PC-9 (cell line): ENCODE measurements around the gene IL1R1. TPM values are rescaled to one million over a fixed set of nuclear protein-coding genes. Genes with fewer than 3 reads are reported as not detected.

ENCODE experiments used
- BruUV-seq: library from RNA; stranded (reverse); fragments of 400-500 nt; replicated peaks from 2 replicates; lab custom pipeline; 2021; lab: Mats Ljungman, UMichigan
- CTCF ChIA-PET: fragments of 300-600 bp; sonication (Branson Sonifier 250); formaldehyde crosslinking; loops from one replicate; lab custom pipeline; 2022; ENCODE audit warnings: antibody characterized with exemption; lab: Charles Lee
- POLR2A ChIA-PET: fragments of 300-600 bp; sonication (Branson Sonifier 250); formaldehyde crosslinking; loops from one replicate; lab custom pipeline; 2022; ENCODE audit warnings: antibody characterized with exemption; ENCODE audit not compliant: unreplicated experiment; lab: Charles Lee
- DNase-seq, 2 experiments: peaks; one replicate each; pipeline versions ENCODE4 v3.0.0 to v3.0.0-alpha.2; 2015 to 2022; ENCODE audit warnings: mixed read lengths in 1 of 2
- H2AFZ ChIP-seq: fragments of 200-600 bp; sonication (generic); 2 replicates; pipeline ENCODE4 v1.8.1; 2017; ENCODE audit warnings: antibody characterized with exemption
- H3F3A ChIP-seq: fragments of 200-600 bp; sonication (generic); 2 replicates; pipeline ENCODE4 v1.8.1; 2017; ENCODE audit warnings: antibody characterized with exemption, mild to moderate bottlenecking, low read depth; ENCODE audit not compliant: insufficient read depth
- H3K27ac ChIP-seq: fragments of 200-600 bp; sonication (generic); 2 replicates; pipeline ENCODE4 v1.6.1; 2016; ENCODE audit warnings: mixed run types
- H3K27me3 ChIP-seq: fragments of 200-600 bp; sonication (generic); 2 replicates; pipeline ENCODE4 v1.6.1; 2016; ENCODE audit warnings: low read depth, mixed run types; ENCODE audit not compliant: insufficient read depth
- H3K36me3 ChIP-seq: fragments of 200-600 bp; sonication (generic); 2 replicates; pipeline ENCODE4 v1.6.1; 2016; ENCODE audit warnings: low read depth, mixed run types
- H3K4me1 ChIP-seq: fragments of 200-600 bp; sonication (generic); replicated peaks from 2 replicates; pipeline ENCODE4 v1.6.1; 2016; ENCODE audit warnings: mixed run types; ENCODE audit not compliant: insufficient read depth
- H3K4me2 ChIP-seq: fragments of 200-600 bp; sonication (generic); 2 replicates; pipeline ENCODE4 v1.6.1; 2017; ENCODE audit warnings: mixed run types
- H3K4me3 ChIP-seq: fragments of 200-600 bp; sonication (generic); 2 replicates; pipeline ENCODE4 v1.6.1; 2016; ENCODE audit warnings: mixed run types
- H3K79me2 ChIP-seq: fragments of 200-600 bp; sonication (generic); 2 replicates; pipeline ENCODE4 v1.6.1; 2017; ENCODE audit warnings: low read depth, mixed run types
- H3K9me2 ChIP-seq: fragments of 200-600 bp; sonication (generic); 2 replicates; pipeline ENCODE4 v1.8.1; 2017; ENCODE audit warnings: mild to moderate bottlenecking; ENCODE audit not compliant: insufficient read depth
- H3K9me3 ChIP-seq: fragments of 200-600 bp; sonication (generic); 2 replicates; pipeline ENCODE4 v1.8.1; 2016; ENCODE audit warnings: low read depth; ENCODE audit not compliant: insufficient read depth
- H4K20me1 ChIP-seq: fragments of 200-600 bp; sonication (generic); 2 replicates; pipeline ENCODE4 v1.8.1; 2017; ENCODE audit not compliant: insufficient read depth
- EZH2 ChIP-seq: fragments of 200-600 bp; sonication (generic); IDR thresholded peaks from 2 replicates; pipeline ENCODE4 v1.8.0; 2017; ENCODE audit warnings: antibody characterized with exemption, low read depth
- intact Hi-C: fragments of 100-400 bp; cut with micrococcal nuclease; formaldehyde crosslinking; loops from one replicate; pipeline ENCODE4 v1.10.0; 2022; ENCODE audit not compliant: unreplicated experiment
- total RNA-seq: library from RNA; stranded (reverse); gene quantifications from 2 replicates; pipeline ENCODE4 v1.2.3, GENCODE V29; 2021
- TF ChIP-seq, protein P1 (sequence below): fragments of 200-600 bp; sonication (generic); conservative IDR thresholded peaks from 2 replicates; pipeline ENCODE4 v1.6.1; 2017; ENCODE audit warnings: mixed run types, antibody characterized with exemption, mild to moderate bottlenecking, moderate library complexity

Gene IL1R1
- total RNA-seq, 1 experiment from 2014 or later, result 6.5 TPM

DNA sequence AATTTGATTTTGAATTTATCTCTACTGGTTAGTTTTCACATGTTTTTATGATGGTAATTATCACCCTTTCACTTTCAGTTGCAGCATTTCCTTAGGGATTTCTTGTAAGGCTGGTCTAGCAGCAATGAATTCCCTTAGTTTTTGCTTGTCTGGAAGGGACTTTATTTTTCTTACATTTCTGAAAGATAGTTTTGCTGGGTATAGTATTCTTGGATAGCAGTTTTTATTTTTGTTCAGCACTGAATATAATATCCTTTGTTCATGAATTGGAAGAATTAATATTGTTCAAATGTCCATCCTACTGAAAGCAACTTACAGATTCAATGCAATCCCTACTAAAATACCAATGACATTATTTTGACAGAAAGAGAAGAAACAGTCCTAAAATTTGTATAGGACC lies 74.5 kb downstream of the IL1R1 start:
- TF ChIP-seq EZH2, result no peak
- TF ChIP-seq, protein P1, sequence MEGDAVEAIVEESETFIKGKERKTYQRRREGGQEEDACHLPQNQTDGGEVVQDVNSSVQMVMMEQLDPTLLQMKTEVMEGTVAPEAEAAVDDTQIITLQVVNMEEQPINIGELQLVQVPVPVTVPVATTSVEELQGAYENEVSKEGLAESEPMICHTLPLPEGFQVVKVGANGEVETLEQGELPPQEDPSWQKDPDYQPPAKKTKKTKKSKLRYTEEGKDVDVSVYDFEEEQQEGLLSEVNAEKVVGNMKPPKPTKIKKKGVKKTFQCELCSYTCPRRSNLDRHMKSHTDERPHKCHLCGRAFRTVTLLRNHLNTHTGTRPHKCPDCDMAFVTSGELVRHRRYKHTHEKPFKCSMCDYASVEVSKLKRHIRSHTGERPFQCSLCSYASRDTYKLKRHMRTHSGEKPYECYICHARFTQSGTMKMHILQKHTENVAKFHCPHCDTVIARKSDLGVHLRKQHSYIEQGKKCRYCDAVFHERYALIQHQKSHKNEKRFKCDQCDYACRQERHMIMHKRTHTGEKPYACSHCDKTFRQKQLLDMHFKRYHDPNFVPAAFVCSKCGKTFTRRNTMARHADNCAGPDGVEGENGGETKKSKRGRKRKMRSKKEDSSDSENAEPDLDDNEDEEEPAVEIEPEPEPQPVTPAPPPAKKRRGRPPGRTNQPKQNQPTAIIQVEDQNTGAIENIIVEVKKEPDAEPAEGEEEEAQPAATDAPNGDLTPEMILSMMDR, result no peak

DNA sequence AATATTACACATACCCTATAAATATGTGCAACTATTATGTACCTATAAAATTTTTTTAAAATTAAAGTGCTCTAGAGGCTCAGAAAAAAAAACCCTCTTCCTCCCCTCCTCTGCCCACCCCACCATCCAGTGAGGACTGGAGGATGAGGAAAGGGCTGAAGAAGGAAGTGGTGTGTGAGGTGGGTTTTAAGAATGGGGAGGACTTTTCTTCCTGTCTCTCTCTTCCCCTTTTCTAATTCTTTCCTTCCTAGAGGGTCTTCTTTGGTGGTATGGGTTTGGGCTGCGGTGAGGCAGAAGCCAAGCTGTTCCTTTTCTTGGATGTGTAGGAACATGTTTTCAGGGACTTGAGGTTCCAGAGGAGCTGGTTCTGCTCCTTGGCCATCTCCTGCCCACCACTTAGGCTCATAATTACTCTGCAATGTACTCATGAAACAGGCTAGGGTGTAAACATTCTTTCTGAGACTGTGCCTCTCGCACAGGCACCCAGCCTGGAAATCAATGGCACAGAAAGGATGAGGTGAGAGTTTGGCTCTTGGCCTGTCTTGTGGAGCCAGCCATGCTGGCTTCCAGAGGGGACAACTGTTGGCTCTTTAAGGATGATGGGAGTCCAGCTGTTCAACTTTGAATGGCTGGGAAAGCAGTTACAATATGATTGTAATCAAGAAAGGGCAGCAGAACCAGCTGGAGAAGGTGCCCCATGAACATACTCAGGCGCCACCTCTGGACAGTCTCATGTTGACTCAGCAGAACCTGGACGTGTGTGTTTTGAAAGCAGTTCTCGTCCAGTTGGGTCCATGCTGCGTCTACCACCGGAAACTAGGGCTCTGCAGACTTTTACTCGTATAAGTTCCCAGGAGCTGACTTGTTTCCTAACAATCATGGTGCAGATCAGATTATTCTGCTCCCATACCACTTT lies 82.5 kb downstream of the IL1R1 start:
- H3K4me3 ChIP-seq, result no peak overlapping the region
- intact Hi-C loops, result no loop called here
- no peak overlapping the region for H3K4me2 ChIP-seq
- H4K20me1 ChIP-seq, result no peaks in the 10 kb centered on the region
- peaks cover 28% of the 10 kb centered on the region for H3K4me1 ChIP-seq
- no peak for DNase-seq
- no TSS peak for BruUV-seq
- H3K36me3 ChIP-seq, result no peaks in the 10 kb centered on the region
- H3K9me2 ChIP-seq, result no peaks in the 10 kb centered on the region
- no peaks in the 10 kb centered on the region for H3K27me3 ChIP-seq
- POLR2A ChIA-PET, result no interaction called here
- CTCF ChIA-PET, result interaction anchor here (0.6 kb wide), 1 partner anchor 221 kb away, joined by 4 read pairs; no protein-coding TSS in a partner anchor
- no peak overlapping the region for H2AFZ ChIP-seq
- TF ChIP-seq, protein P1, result no peak
- no peak for TF ChIP-seq EZH2
- no peak overlapping the region for H3K27ac ChIP-seq
- H3K9me3 ChIP-seq, result no peaks in the 10 kb centered on the region
- H3K79me2 ChIP-seq, result no peaks in the 10 kb centered on the region
- peaks cover 16% of the 10 kb centered on the region for H3F3A ChIP-seq

More for the DNA sequence above, 74.5 kb downstream of the IL1R1 start:
- intact Hi-C loops, result no loop called here
- CTCF ChIA-PET, result no interaction called here
- Histone ChIP-seq H3K4me2 (no peak overlapping the region), H3K27me3 (no peaks in the 10 kb centered on the region), H3K79me2 (no peaks in the 10 kb centered on the region), H3K4me1 (no peaks in the 10 kb centered on the region), H2AFZ (no peak overlapping the region), H3K9me2 (no peaks in the 10 kb centered on the region), H4K20me1 (no peaks in the 10 kb centered on the region), H3K9me3 (0 out of 2 replicates have a peak, but pooled peaks cover 13% of the 10 kb centered on the region), H3K36me3 (no peaks in the 10 kb centered on the region), H3K4me3 (no peak overlapping the region; the same call in 1 of the 2 replicates), H3K27ac (no peak overlapping the region), H3F3A (no peaks in the 10 kb centered on the region)
- POLR2A ChIA-PET, result no interaction called here
- no TSS peak for BruUV-seq
- no peak for DNase-seq

DNA sequence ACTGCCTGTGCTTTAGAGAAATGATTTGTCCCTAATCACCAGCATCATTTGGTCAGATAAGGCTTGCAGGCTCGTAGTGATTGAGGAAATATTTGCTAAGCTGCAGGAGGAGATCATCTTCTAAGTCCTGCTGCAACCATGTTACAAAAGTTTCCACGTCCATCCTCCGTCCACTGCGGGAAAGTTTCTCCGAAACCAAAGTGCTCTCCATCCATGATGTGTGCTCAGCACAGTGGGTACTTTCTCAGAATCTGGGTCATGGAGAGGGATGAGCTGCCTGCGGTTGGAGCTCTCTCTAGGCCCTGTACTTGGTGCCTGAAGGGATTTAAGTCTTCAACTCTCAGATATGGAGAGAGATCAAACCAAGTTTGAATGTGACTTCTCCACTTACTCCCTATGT lies 83.6 kb downstream of the IL1R1 start:
- H3K4me2 ChIP-seq, result no peak overlapping the region
- no peaks in the 10 kb centered on the region for H3K79me2 ChIP-seq
- no peaks in the 10 kb centered on the region for H4K20me1 ChIP-seq
- BruUV-seq, result no TSS peak
- no peaks in the 10 kb centered on the region for H3K9me3 ChIP-seq
- intact Hi-C loops, result no loop called here
- H3K9me2 ChIP-seq, result no peaks in the 10 kb centered on the region
- no peaks in the 10 kb centered on the region for H3K27me3 ChIP-seq
- DNase-seq, result no peak
- ChIA-PET CTCF (interaction anchor here (0.6 kb wide), 1 partner anchor 57 kb away, joined by 7 read pairs; no protein-coding TSS in a partner anchor), POLR2A (interaction anchor here (0.6 kb wide), 1 partner anchor 323 kb away, joined by 5 read pairs; no protein-coding TSS in a partner anchor)
- no peak overlapping the region for H3K4me3 ChIP-seq
- TF ChIP-seq, protein P1, result no peak
- TF ChIP-seq EZH2, result no peak
- peaks cover 16% of the 10 kb centered on the region for H3F3A ChIP-seq
- peaks cover 28% of the 10 kb centered on the region for H3K4me1 ChIP-seq
- H3K36me3 ChIP-seq, result no peaks in the 10 kb centered on the region
- H3K27ac ChIP-seq, result peak overlapping the region; percentile 89
- no peak overlapping the region for H2AFZ ChIP-seq
